ENCODE measurements around the gene LAMTOR2. TPM values are rescaled to one million over a fixed set of nuclear protein-coding genes. Genes with fewer than 3 reads are reported as not detected.

LAMTOR2 gene
- total and polyA plus RNA-seq, 2 of the 4 experiments (the other 2 are of a cell fraction): 50.0 to 89.0 TPM

DNA sequence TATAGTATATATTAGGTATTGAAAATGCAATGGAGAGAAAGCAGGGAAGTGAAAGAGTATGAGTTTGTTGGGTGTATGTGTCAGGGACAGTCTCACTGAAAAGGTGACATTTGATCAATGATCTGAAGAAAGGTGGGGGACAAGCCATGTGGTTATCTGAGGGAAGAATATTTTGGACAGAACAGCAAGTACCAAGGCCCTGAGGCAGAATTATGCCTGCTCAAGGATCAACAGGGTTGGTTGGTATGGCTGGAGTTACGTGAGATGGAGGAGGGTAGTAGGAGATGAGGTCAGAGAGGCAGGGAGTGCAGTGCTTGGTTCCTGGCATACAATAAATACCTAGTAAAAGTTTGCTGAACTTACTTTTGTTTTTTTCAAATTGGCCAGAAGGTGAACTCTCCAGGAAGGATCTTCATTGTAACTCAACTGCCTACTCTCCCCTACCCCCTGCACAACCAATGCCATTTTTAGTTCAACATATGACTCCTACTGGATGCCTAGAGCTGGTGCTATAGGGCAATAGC lies 1.8 kb downstream of the LAMTOR2 start (continued):
- TF ChIP-seq ELK1 (IDR thresholded peaks at IDR 0.05; ENCODE audit: borderline replicate concordance, low read depth, low read length): no peak

GRCh38 chr1:156060937-156061636 lies 6.5 kb downstream of the LAMTOR2 start, which contains the start of gene RAB25:
Gene RAB25 (plus strand): TSS chr1:156061160. CDS start chr1:156061401, 241 bp downstream.
- Histone ChIP-seq H2AK9ac (replicated peaks; ENCODE audit: low read depth, low read length, poor library complexity) (no peak within 1 kb of the TSS), H4K8ac (ENCODE audit: low read depth in 2 of 2, low read length in 2 of 2) (no peak within 1 kb of the TSS), H2BK20ac (ENCODE audit: low read depth, low read length) (no peak within 1 kb of the TSS), H2BK120ac (ENCODE audit: low read depth, low read length) (no peak within 1 kb of the TSS), H2AK5ac (ENCODE audit: low read depth, low read length) (no peak within 1 kb of the TSS), H3K4ac (ENCODE audit: low read depth, low read length) (no peak within 1 kb of the TSS), H3K27me3 (ENCODE audit: control insufficient read depth, insufficient read depth, low read length) (no peaks in the 10 kb centered on the region), H3K4me3 (ENCODE audit: insufficient read depth, low read depth, low read length) (no peak within 1 kb of the TSS), H3K56ac (ENCODE audit: extremely low read depth, insufficient read depth, low read length) (no peak within 1 kb of the TSS), H3K23ac (ENCODE audit: low read depth, low read length) (no peak within 1 kb of the TSS), H3K27ac (ENCODE audit: insufficient read depth, low read length) (no peak within 1 kb of the TSS), H3K9me3 (ENCODE audit: control insufficient read depth, insufficient read depth, low read length) (no peaks in the 10 kb centered on the region), H4K5ac (ENCODE audit: low read depth, low read length) (no peak within 1 kb of the TSS), H3K4me1 (ENCODE audit: control insufficient read depth, insufficient read depth, low read length) (peaks cover 5% of the 10 kb centered on the region), H3K4me2 (ENCODE audit: low read depth, low read length) (no peak within 1 kb of the TSS), H3K9ac (ENCODE audit: low read depth, low read length) (no peak within 1 kb of the TSS), H4K20me1 (ENCODE audit: insufficient read depth, low read length) (no peaks in the 10 kb centered on the region), H3K18ac (ENCODE audit: low read depth, low read length) (no peak within 1 kb of the TSS), H2AFZ (replicated peaks; ENCODE audit: low read length, poor library complexity) (no peak within 1 kb of the TSS), H3K9me1 (ENCODE audit: insufficient read depth, low read length) (peaks cover 4% of the 10 kb centered on the region), H3K79me1 (ENCODE audit: low read depth in 1 of 2, low read length in 2 of 2) (peaks cover 6 to 14% of the 10 kb centered on the region in 2 experiments), H2BK15ac (ENCODE audit: low read depth, low read length) (no peak within 1 kb of the TSS), H3K36me3 (ENCODE audit: control insufficient read depth, insufficient read depth, low read length) (peaks cover 5% of the 10 kb centered on the region), H2BK5ac (ENCODE audit: low read depth, low read length, poor library complexity, severe bottlenecking) (no peak within 1 kb of the TSS), H4K91ac (ENCODE audit: insufficient read depth, low read depth, low read length) (no peak within 1 kb of the TSS), H3K14ac (replicated peaks; ENCODE audit: low read depth, low read length) (no peak within 1 kb of the TSS)
- 70% methylated on average over 4 of the region's 11 CpGs; no CpG with 5 or more reads in 1 of the 2 experiments for WGBS, 2 experiments (ENCODE audit: extremely low coverage in 2 of 2, insufficient read length in 1 of 2)
- dilution Hi-C loops (cut with HindIII; ENCODE audit: low sequenced_read_pairs, unreplicated experiment): no loop called here
- in situ Hi-C loops (cut with MboI; ENCODE audit: low sequenced_read_pairs): no loop called here
- intact Hi-C loops (cut with micrococcal nuclease): no loop called here
- DNase-seq (no peak), ATAC-seq (ENCODE audit: low read depth) (no peak)
- CTCF ChIA-PET: interaction anchor here (0.7 kb wide), 1 partner anchor 19 kb away, joined by 4 read pairs; no protein-coding TSS in a partner anchor
- no TSS peak for BruUV-seq (replicated peaks)
- POLR2A ChIA-PET (ENCODE audit: unreplicated experiment): no interaction called here
- TF ChIP-seq CEBPB (IDR thresholded peaks at IDR 0.05; ENCODE audit: low read depth, low read length) (no peak), MAZ (IDR thresholded peaks at IDR 0.05; ENCODE audit: borderline replicate concordance, low read depth, low read length) (no peak), NFE2L2 (IDR thresholded peaks at IDR 0.05; ENCODE audit: low read depth, low read length) (no peak), MAFK (IDR thresholded peaks at IDR 0.05; ENCODE audit: low read depth, low read length) (no peak), RCOR1 (IDR thresholded peaks at IDR 0.05; ENCODE audit: insufficient replicate concordance, low read length) (no peak), SMC3 (IDR thresholded peaks at IDR 0.05; ENCODE audit: low read depth, low read length) (no peak), BHLHE40 (IDR thresholded peaks at IDR 0.05; ENCODE audit: low read depth, low read length) (no peak)
- TF ChIP-seq, protein P1, sequence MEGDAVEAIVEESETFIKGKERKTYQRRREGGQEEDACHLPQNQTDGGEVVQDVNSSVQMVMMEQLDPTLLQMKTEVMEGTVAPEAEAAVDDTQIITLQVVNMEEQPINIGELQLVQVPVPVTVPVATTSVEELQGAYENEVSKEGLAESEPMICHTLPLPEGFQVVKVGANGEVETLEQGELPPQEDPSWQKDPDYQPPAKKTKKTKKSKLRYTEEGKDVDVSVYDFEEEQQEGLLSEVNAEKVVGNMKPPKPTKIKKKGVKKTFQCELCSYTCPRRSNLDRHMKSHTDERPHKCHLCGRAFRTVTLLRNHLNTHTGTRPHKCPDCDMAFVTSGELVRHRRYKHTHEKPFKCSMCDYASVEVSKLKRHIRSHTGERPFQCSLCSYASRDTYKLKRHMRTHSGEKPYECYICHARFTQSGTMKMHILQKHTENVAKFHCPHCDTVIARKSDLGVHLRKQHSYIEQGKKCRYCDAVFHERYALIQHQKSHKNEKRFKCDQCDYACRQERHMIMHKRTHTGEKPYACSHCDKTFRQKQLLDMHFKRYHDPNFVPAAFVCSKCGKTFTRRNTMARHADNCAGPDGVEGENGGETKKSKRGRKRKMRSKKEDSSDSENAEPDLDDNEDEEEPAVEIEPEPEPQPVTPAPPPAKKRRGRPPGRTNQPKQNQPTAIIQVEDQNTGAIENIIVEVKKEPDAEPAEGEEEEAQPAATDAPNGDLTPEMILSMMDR (conservative IDR thresholded peaks at IDR 0.05; ENCODE audit: low read depth, low read length): no peak
- TF ChIP-seq, protein P2, sequence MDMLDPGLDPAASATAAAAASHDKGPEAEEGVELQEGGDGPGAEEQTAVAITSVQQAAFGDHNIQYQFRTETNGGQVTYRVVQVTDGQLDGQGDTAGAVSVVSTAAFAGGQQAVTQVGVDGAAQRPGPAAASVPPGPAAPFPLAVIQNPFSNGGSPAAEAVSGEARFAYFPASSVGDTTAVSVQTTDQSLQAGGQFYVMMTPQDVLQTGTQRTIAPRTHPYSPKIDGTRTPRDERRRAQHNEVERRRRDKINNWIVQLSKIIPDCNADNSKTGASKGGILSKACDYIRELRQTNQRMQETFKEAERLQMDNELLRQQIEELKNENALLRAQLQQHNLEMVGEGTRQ (IDR thresholded peaks at IDR 0.05; ENCODE audit: low read depth, low read length): no peak
